Lower leg skin (tissue), 4 donors: ENCODE results near the gene PSORS1C1. TPM values are rescaled to one million over a fixed set of nuclear protein-coding genes. Genes with fewer than 3 reads are reported as not detected.
"Not testable (repeated sequence)": the region's sequence is repeated elsewhere in the genome, so short reads cannot be mapped to it uniquely, and the experiment has no call there.

ENCODE experiments used
- DNase-seq, 2 donors: peaks; one replicate each; pipeline ENCODE4 v3.0.0-alpha.2; 2019; ENCODE audit warnings: low spot score in 2 of 2
- H3K4me3 ChIP-seq: fragments of 200-600 bp; sonication (generic); 2 replicates; pipeline ENCODE4 v1.5.1; 2017; ENCODE audit warnings: mild to moderate bottlenecking, low read depth; ENCODE audit not compliant: poor library complexity, severe bottlenecking
- CTCF ChIP-seq, 3 donors: fragments of 450-650 bp; IDR thresholded peaks; one replicate each; pipeline ENCODE4 v1.5.1; 2016; ENCODE audit warnings: antibody characterized with exemption in 3 of 3, mild to moderate bottlenecking in 3 of 3, moderate library complexity in 2 of 3
- POLR2A ChIP-seq, 2 donors: fragments of 450-650 bp; IDR thresholded peaks; one replicate each; pipeline ENCODE4 v1.6.1; 2016 to 2017; ENCODE audit warnings: antibody characterized with exemption in 2 of 2, mild to moderate bottlenecking in 1 of 2, moderate library complexity in 1 of 2
- whole genome bisulfite sequencing, 2 donors: methylation state at CpG; one replicate each; pipeline ENCODE4 v1.1.5; 2018; 5-methylcytosine and 5-hydroxymethylcytosine counted together
- intact Hi-C: fragments of 100-400 bp; cut with DNase I; formaldehyde crosslinking; loops from one replicate; pipeline ENCODE4 v1.15.0; 2023; ENCODE audit warnings: low total_unique reads
- total RNA-seq, 4 donors: library from RNA; depleted of rRNA; stranded (reverse); fragments of >200 nt; gene quantifications; one replicate each; pipeline ENCODE4 v1.1.0, GENCODE V29; 2016

The PSORS1C1 gene
- total RNA-seq, 4 donors from 2014 or later: 1.8 to 21.4 (median 6.2) TPM

GRCh38 chr6:31165986-31166385, 51.4 kb downstream of the PSORS1C1 start:
- no peak overlapping the region for H3K4me3 ChIP-seq
- TF ChIP-seq CTCF (IDR thresholded peaks at IDR 0.05): no peak
- no peak for TF ChIP-seq POLR2A (IDR thresholded peaks at IDR 0.05)
- intact Hi-C loops: no loop called here
- DNase-seq: no peak
- WGBS, 2 donors: 73 to 80% methylated on average over 5 of the region's 5 CpGs

GRCh38 chr6:31168606-31169005, 54.0 kb downstream of the PSORS1C1 start:
- TF ChIP-seq POLR2A (IDR thresholded peaks at IDR 0.05) (no peak), CTCF (IDR thresholded peaks at IDR 0.05) (no peak)
- intact Hi-C loops: no loop called here
- H3K4me3 ChIP-seq: no peak overlapping the region
- 61 to 73% methylated on average over 3 of the region's 3 CpGs for WGBS, 2 donors
- DNase-seq: no peak

GRCh38 chr6:31169123-31169857, 54.7 kb downstream of the PSORS1C1 start:
- 60 to 63% methylated on average over 10 of the region's 10 CpGs for WGBS, 2 donors

GRCh38 chr6:31169858-31170599, 55.4 kb downstream of the PSORS1C1 start:
- DNase-seq, H3K4me3 ChIP-seq, intact Hi-C loops: not testable (repeated sequence)
- WGBS, 2 donors: 53 to 70% methylated on average over 21 of the region's 23 CpGs

More at GRCh38 chr6:31169123-31169857, 54.7 kb downstream of the PSORS1C1 start:
- TF ChIP-seq CTCF (IDR thresholded peaks at IDR 0.05): no peak
- TF ChIP-seq POLR2A (IDR thresholded peaks at IDR 0.05): no peak
- no peak overlapping the region for H3K4me3 ChIP-seq
- no peak for DNase-seq
- intact Hi-C loops: no loop called here

- intact Hi-C loops: no loop called here
- 71 to 72% methylated on average over 7 to 9 of the region's 9 CpGs for WGBS, 2 donors
- no peak for TF ChIP-seq CTCF (IDR thresholded peaks at IDR 0.05)
- TF ChIP-seq POLR2A (IDR thresholded peaks at IDR 0.05): no peak
- DNase-seq: no peak
- H3K4me3 ChIP-seq: no peak within 1 kb of the TSS
These were observed 55.9 kb downstream of the PSORS1C1 start, which contains the start of gene POU5F1 for GRCh38 chr6:31170600-31170881. POU5F1 (minus strand) TSS chr6:31170682; CDS start chr6:31170620, 62 bp downstream.

- TF ChIP-seq CTCF (IDR thresholded peaks at IDR 0.05): no peak
- no peak for TF ChIP-seq POLR2A (IDR thresholded peaks at IDR 0.05)
- H3K4me3 ChIP-seq: no peak overlapping the region
- DNase-seq: no peak
- 81 to 85% methylated on average over 10 of the region's 10 CpGs for WGBS, 2 donors
- intact Hi-C loops: no loop called here
These were observed 56.5 kb downstream of the PSORS1C1 start for GRCh38 chr6:31170987-31171671.
